DMS153 treated with DMSO at 0.1 percent for 48 hours (cell line): ENCODE measurements around the gene EML5.

Experiments
- DNase-seq: peaks from one replicate; lab custom pipeline; 2025; ENCODE audit not compliant: unreplicated experiment; lab: John Stamatoyannopoulos, UW

EML5 gene

DNA sequence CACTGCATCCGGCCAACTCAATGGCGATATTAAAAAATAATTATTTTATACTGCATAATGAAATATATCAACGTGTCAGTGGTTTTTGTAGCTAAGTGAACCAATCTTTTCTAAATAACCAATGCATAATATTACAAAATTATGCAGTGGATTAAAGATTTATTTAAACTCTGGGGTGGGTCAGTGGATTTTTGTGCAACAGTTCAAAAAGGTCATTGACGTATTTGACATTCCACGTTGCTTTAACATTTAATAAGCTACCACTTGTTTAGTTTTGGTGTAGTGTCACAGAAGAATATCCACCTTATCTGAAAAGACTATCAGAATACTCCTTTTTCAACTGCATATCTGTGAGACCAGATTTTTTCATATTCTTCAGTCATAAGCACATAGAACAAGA, 227.3 kb downstream of the EML5 start:
- no peak for DNase-seq

DNA sequence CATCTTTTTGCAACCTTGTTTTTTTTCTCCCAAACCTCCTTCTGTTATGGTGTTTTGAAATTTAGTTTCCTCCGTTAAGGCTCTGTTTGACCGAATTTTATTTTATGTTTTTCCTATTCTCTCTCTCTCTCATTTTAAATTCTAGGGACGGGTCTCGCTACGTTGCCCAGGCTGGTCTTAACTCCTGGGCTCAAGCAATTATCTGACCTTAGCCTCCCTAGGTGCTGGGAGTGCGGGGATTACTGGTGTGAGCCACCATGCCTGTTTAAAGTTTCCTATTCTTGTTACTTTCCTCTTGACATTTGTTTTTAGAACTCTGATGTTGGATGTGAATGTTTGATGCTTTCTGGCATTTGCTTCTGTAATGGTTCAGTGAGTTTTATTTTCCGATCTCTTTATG, 228.9 kb downstream of the EML5 start:
- no peak for DNase-seq

DNA sequence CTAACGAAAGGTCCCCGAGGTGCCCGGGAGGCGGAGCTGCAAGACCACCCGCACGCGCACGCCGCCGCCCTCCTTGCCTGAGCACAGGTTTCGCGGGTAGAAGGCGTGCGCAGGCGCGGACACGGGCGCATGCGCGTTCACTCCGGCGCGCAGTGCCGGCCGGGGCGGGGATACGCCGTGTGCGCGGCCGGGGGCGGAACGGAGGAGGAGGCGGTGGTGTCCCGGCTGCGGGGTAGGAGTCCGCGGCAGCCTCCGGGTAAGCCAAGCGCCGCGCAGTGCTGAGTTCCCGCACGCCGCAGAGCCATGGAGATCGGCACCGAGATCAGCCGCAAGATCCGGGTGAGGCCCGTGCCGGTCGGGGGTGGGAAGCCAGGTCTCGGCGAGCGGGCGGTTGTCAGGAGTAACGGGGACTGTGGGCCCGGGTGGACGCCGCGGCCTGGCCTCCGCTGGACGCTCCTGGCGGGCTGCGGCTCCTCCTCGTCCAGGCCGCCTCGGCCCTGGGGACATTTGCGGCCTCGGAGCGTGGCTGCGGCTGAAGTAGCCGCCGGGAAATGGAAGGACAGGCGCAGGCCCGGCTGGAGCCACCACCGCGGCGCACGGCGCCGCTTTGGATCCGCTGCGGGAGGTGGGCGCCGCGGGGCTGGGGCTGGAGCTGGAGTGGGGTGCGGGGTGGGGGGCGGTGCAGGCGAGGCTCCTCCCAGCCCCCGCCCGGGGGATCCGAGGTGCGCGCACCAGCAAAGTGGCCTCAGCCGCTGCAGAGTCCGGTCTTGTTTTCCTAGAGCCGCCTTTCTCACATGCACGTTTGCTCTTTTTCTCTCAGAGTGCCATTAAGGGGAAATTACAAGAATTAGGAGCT, 229.7 kb downstream of the EML5 start, which contains the start of gene ZC3H14:
Gene ZC3H14 (plus strand): TSS at position 207 of the 856 bp plus-strand sequence. CDS start 97 bp downstream, at position 304.
- peak; percentile 67 for DNase-seq

DNA sequence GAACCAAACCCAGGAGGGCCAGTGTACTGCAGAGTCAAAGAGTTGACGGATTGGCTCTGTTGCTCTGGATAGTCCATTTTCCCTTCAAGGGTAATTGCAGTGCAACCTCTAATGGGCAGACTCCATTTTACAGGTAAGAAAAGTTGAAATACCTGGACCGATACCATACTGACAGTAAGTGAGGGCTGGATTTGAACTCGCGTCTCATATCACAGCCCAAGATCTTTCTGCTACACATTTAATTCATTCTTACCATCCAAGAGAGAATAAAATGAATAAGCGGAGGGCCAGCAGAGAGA, 230.3 kb downstream of the EML5 start:
- no peak for DNase-seq
